Measurements from ENCODE around the gene NTF3.

The NTF3 gene

DNA sequence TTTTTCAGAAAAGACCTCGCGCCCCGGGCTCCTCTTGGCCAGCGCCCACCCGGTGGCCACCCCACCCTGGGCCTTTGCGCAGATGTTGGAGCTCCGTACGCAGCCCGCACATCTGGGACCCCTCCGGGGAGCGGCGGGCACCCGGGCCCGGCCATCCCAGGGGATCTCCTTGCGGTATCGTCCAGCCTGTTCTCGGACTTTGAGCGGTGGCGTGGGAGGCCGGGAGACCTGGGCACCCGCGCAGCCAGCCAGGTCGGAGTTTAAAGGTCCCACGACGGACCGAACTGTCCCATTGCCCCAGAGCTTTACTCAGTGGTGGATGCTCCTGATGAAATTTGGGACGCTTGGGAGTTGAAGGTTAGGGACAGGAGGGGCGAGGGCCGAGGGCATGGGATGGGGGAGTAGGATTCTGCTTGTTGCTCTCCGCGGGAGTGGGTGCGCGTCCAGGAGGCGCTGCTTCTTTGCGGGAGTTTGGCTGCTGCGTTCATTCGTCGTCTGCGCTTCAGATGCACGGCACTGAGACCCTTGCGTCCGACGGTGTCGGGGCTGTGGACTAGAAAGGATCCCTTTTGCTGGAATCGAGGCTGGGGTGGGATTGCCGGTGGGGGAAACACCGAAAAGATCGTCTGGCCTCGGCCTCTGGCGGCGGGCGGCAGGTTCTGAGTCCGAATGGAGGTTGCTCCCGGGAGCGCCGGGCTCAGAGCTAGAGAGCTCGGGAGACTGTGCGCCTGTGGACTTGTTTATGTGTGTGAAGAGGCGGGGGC is 1.4 kb downstream of the NTF3 start:
- DNase-seq: no peak

- DNase-seq: no peak
Observed at GRCh38 chr12:5433845-5434646, 2.1 kb downstream of the NTF3 start.

DNA sequence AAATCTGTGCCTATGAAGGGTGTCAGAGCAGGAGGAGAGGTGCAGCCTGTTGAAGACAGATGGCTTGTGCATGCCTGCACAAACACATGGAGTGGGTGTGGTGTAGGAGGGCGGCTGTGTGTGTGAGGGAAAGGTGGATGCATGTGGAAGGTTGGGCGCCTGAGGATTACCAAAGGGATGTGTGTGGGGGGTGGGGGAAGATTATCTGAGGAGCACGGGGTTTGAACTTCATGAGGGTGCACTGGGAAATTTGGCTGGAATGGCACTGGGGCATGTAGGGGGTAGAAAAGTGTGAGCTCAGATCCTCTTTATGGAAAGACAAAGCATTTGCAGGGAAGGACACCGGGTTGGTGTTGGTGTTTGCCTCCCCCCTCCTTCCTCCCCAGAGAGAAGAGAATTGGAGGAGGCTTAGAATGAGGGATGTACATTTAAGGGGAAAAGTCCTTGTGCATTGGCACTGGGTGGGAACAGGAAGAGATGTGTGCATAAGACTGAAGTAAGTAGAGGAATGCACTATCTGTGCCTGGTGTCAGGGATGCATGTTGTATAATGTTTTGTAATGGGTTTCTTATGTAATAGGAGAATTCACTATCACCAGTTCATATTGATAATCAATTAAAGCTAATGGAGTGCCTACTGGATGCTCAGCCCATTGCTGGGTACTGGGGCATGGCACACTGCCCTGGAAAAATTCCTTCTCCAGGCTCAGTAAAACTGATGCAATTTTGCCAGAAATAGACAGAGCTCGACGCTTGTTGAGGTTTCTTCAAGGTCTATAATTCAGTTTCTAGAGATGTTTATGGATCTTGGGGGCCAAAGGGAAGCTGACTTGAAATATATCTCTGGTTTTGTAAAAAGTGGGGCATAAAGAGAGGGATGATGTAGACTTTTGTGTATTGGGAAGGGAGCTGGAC is 3.0 kb downstream of the NTF3 start:
- no peak for DNase-seq

- no peak for DNase-seq
Observed at GRCh38 chr12:5437182-5437583, 5.3 kb downstream of the NTF3 start.

DNA sequence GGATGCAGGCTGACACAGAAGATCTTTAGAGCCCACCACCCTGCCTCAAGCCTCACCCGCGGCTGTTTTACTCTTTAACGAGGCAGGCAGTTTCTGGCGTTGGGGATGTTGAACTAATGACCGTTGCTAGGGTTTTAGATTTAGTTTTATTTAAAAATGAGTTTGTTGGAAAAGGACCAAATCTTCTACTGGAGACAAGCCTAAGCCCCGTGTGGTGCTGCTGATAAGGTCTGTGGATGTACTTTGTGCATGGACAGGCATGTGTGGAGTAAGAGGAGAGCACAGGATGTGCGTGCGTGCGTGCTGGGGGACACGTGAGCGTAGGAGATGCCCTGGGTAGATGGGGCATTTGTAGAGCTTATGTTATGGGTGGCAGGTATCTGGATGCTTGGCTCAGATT is 5.7 kb downstream of the NTF3 start:
- no peak for DNase-seq

DNA sequence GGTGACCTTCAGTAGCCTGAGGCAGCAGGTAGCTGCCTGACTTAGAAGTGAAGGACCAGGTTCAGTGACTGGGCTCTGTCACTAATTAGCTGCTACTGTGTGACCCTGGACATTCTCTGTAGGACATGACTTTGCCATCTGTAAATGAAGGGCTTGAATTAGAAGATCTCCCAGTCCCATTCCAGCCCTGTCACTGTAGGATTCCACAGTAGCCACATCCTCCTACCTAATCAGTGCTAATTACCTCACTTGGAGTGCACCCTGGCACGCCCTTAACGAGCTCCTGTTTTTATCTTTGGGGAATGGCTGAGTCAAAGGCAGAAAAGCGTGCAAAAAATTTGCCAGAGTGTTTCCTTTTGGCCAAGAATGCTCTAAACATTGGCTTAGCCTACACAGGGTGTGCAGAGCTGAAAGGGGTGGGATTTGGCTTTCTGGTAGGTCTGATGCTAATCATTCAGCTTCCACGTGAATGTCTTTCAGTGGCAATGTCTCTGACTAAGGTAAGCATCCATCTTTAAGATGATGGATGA is 6.8 kb downstream of the NTF3 start:
- no peak for DNase-seq

DNA sequence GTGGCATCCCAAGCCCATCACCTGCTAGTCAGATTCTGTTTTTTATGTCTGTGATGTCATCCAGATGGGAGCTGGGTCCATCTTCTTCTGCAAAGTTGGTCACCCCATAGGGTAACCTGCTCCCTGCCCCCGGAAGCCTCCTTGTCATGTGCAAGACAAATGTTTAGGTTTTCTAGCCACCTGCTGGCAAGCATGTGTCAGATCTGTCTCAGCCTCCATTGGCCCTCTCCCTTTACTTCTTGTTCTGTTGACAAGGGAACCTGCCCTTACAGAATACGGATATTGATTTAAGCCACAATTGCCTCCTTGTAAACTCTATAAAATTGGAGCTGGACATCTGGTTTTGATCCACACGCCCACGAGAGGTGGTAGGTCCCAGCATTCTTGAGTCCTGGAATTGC is 7.5 kb downstream of the NTF3 start:
- no peak for DNase-seq

GRCh38 chr12:5439788-5440300 is 7.9 kb downstream of the NTF3 start:
- DNase-seq: no peak

- DNase-seq: no peak
Observed at GRCh38 chr12:5440978-5441377, 9.1 kb downstream of the NTF3 start.

GRCh38 chr12:5441497-5442236 is 9.8 kb downstream of the NTF3 start:
- no peak for DNase-seq

GRCh38 chr12:5442251-5443006 is 10.5 kb downstream of the NTF3 start:
- DNase-seq: no peak

DNA sequence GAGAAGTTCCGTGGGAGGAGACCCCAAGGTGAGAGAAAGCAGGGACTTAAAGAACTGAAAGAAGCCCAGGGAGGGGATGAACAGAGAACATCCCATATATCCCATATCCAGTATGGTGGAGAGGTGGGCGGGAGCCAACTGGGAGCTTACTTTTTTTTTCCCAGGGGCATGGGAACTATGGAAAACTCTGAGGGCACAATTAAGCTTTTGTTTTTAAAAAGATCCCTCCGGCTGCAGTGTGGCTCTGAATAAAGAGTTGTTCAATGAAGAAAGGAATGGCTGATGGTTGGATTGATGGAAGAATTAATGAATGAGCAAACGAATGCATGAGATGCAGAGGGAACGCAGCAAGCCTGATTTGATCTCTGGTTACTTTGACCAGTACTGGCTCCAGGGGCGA is 12.6 kb downstream of the NTF3 start:
- no peak for DNase-seq

DNA sequence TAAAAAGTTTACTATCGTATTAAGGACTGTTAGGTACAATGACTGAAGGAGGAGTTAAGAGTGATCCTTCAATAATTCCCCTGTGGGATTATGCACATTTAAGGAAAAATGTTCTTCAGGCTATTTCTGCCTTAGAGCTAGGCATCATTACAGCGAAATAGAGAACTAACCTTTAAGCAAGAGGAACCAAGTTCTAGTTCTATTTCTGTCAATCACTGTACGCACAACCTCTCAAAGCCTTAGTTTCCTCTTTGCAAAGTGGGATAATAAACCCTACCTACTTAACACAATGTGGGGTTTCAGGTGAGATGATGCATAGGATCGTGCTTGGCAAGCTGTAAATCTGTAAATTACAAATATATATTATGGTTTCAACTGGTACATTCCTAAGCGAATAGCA is 15.4 kb downstream of the NTF3 start:
- no peak for DNase-seq

- DNase-seq: no peak
Observed at GRCh38 chr12:5451251-5451650, 19.3 kb downstream of the NTF3 start.

DNA sequence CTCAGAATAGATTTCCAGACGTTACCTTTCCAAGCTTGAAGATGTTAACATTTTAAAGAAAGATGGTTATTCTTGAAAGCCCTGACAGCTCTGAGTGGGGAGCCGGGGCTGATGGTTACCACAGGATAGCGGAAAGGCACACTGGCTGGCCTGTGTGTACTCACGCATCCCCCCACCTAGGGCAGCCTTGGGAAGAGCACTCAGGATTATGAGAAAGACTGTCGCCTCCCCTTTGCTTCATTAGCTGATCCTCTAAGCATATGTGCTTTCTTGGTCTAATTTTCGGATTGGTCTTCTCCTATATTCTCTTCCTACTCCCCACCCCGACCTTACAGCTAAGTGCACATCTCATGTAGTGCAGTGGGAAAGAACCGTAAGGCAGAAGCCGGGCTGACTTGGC is 20.7 kb downstream of the NTF3 start:
- DNase-seq: no peak

- no peak for DNase-seq
Observed at GRCh38 chr12:5453466-5453865, 21.6 kb downstream of the NTF3 start.

DNA sequence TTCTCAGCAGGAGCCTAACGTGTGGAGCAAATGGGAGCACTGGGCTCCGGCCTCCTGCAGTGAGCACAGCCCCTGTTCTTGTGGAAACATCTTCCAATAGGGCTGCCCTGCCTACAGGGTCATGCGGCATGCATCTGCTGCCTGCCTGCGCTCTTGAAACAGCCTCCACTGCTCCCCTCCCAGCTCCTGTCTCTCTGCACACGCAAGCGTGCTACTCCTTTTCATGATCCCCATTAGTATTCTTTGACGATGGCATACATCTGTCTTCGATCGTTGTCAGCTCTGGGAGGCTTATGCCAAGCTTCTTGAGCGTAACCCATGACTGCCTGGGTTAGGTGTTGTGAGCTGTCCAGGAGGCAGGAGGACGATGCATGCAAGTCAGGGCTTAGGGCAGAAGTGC is 23.1 kb downstream of the NTF3 start:
- no peak for DNase-seq

- DNase-seq: no peak
Observed at GRCh38 chr12:5456030-5456429, 24.1 kb downstream of the NTF3 start.

DNA sequence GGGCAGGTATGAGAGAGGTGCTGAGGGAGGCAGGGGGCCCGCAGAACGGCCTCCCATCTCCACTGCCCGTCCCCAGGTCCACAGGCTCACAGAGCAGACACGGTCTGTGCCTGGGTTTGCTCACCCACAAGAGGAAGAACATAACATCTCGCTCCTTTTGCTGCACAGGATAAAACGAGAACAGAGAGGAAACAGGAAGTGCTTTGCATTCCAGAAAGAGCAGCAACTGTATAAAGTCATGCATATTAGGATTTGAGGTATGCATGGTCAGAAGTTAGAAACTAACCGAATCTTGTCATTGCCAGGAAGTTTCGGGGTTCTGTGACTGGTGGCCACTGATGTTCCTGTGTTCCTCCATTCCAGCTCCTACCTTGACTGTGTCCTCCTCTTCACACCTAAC is 25.0 kb downstream of the NTF3 start:
- DNase-seq: no peak

- DNase-seq: no peak
Observed at GRCh38 chr12:5458229-5459050, 26.5 kb downstream of the NTF3 start.

Data from CD4-positive, alpha-beta T cell treated with Interleukin-17A for 4 hours (primary cell).